Right renal cortex interstitium (tissue), 3 donors: ENCODE results near the gene CKAP5. TPM values are rescaled to one million over a fixed set of nuclear protein-coding genes. Genes with fewer than 3 reads are reported as not detected.

Experiments used
- DNase-seq, 3 donors: peaks; one replicate each; pipeline ENCODE4 v3.0.0-alpha.2; 2013; ENCODE audit warnings: low read depth in 3 of 3, low spot score in 2 of 3
- polyA plus RNA-seq, 3 donors: library from polyadenylated mRNA; unstranded; fragments of 120-200 nt; gene quantifications; one replicate each; pipeline ENCODE4 v1.2.1, GENCODE V29; 2013; ENCODE audit not compliant: insufficient read length in 3 of 3

Gene CKAP5
- polyA plus RNA-seq, 3 donors = 95.4 to 116 (median 113) TPM

- DNase-seq = no peak
Observed at GRCh38 chr11:46706886-46707285, 139.2 kb downstream of the CKAP5 start.

GRCh38 chr11:46705070-46705688, 140.9 kb downstream of the CKAP5 start:
- DNase-seq = no peak

GRCh38 chr11:46701078-46701654, 144.9 kb downstream of the CKAP5 start:
- peak in 1 of 3 donors; percentile 10 for DNase-seq

GRCh38 chr11:46700241-46701077, 145.6 kb downstream of the CKAP5 start, which contains the start of the genes ARHGAP1 and ZNF408:
Gene ARHGAP1, minus strand, starts transcription at chr11:46700619. Its CDS starts 4,512 bp downstream, at chr11:46696107.
Gene ZNF408, plus strand, starts transcription at chr11:46701031. Its CDS starts 17 bp downstream, at chr11:46701048.
- DNase-seq = peak; percentile 96 to 99 (median 97)

- no peak for DNase-seq
Observed at GRCh38 chr11:46698597-46698996, 147.5 kb downstream of the CKAP5 start.

GRCh38 chr11:46697723-46698122, 148.4 kb downstream of the CKAP5 start:
- DNase-seq = no peak

GRCh38 chr11:46697303-46697702, 148.8 kb downstream of the CKAP5 start:
- no peak for DNase-seq

GRCh38 chr11:46696212-46696558, 149.9 kb downstream of the CKAP5 start:
- DNase-seq = no peak

- no peak for DNase-seq
Observed at GRCh38 chr11:46695345-46696211, 150.5 kb downstream of the CKAP5 start.

GRCh38 chr11:46694607-46695006, 151.5 kb downstream of the CKAP5 start:
- no peak for DNase-seq

GRCh38 chr11:46694072-46694471, 152.0 kb downstream of the CKAP5 start:
- DNase-seq = no peak

- DNase-seq = no peak
Observed at GRCh38 chr11:46693597-46694012, 152.5 kb downstream of the CKAP5 start.

Other genes with a start within 250 kb of the CKAP5 start
- gene HARBI1, start 229.1 kb downstream of the CKAP5 start, polyA plus RNA-seq = 1 to 10 TPM; 4.6 to 5.0 (median 4.8) TPM
- gene ATG13, start 228.7 kb downstream of the CKAP5 start, polyA plus RNA-seq = 10 to 100 TPM; 47.0 to 66.6 (median 65.2) TPM
- gene ARHGAP1, start 145.7 kb downstream of the CKAP5 start, polyA plus RNA-seq = 10 to 100 TPM; 45.1 to 49.5 (median 46.0) TPM
- gene ZNF408, start 145.2 kb downstream of the CKAP5 start, polyA plus RNA-seq = 1 to 10 TPM; 7.9 to 8.4 (median 8.3) TPM
- under 1 TPM; 0.21 to 0.35 (median 0.25) TPM for gene F2, start 127.1 kb downstream of the CKAP5 start, polyA plus RNA-seq
- gene LRP4, start 72.3 kb upstream of the CKAP5 start, polyA plus RNA-seq = 10 to 100 TPM; 26.4 to 29.5 (median 28.6) TPM
- 10 to 100 TPM; 56.8 to 58.1 (median 57.1) TPM for gene CSTPP1, start 90.5 kb upstream of the CKAP5 start, polyA plus RNA-seq